Activated T-cell treated with anti-CD3 and anti-CD28 coated beads for 24 hours (primary cell): ENCODE measurements around the gene NATD1.

Experiments used
- DNase-seq: peaks from one replicate; pipeline ENCODE4 v3.0.0-alpha.2; 2020; ENCODE audit warnings: low read depth

NATD1 gene

DNA sequence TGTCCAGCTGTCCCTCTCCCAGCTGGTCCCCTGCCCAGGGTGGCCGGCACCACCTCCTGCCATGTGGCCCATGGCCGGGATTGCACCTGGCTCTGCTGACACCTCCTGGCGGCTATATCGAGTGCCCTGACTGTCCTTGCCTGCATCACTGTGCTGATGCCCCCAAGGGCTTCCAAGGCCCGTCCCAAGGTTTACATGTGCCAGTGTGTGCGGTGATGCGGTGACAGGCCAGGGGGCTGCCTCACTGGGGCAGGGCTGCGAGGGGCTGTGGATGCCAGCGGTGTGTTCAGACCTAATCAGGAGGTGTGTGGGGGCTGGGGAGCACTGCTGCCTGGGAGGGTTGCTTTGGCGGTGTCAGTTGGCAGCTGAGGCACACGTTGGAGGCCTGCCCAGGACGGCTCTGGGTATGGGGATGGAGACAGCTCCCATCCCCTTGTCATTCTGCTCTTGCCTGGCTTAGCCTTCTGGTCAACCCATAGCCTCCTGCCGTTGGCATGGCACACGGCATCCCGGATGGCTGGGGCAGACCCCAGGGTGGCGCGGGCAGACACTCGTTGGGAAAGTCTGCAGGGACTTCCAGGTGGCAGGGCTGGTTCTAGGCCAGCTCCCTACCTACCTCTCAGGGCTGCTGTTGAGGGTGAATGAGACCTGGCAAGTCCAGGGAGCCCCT lies 36.8 kb upstream of the NATD1 start:
- no peak for DNase-seq

- DNase-seq = no peak
Measured at GRCh38 chr17:21289175-21289901, 36.1 kb upstream of the NATD1 start.

GRCh38 chr17:21288571-21289017 lies 35.4 kb upstream of the NATD1 start:
- DNase-seq = peak; percentile 44

DNA sequence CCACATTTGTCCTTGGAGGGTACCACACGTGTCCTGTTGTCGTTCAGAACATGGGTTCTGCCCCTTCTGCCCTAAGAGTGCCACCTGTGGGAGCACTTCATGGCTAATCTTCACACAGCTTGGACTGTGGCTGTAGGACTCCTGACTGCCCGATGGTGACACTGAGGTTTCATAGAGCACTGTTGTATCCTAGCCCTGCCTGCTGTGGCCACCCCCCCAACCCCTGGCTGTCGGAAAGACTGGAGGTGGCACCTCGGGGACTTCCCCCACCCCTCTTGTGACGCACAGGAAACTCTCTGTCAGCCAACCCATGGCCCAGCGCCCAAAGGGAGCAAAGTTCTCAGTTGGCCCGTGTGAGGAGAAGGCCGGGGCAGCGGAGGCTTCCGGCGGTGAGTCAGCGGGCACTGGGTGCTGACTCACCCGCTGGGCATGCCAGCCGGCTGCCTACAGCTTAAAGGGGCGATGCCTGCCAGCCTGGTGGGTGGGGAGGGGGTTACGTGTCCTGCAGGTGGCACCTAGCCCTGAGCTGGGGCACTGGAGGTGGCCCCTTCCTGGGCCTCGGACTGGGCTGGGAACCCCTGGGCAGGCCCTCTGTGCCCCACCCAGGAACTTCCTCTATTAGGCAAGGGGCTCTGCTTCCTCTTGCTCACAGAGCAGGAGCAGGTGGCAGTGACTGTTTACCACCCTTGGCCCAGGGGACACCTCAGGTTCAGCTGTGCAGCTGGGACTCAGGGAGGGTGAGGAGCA lies 34.7 kb upstream of the NATD1 start:
- DNase-seq = peak; percentile 96

DNA sequence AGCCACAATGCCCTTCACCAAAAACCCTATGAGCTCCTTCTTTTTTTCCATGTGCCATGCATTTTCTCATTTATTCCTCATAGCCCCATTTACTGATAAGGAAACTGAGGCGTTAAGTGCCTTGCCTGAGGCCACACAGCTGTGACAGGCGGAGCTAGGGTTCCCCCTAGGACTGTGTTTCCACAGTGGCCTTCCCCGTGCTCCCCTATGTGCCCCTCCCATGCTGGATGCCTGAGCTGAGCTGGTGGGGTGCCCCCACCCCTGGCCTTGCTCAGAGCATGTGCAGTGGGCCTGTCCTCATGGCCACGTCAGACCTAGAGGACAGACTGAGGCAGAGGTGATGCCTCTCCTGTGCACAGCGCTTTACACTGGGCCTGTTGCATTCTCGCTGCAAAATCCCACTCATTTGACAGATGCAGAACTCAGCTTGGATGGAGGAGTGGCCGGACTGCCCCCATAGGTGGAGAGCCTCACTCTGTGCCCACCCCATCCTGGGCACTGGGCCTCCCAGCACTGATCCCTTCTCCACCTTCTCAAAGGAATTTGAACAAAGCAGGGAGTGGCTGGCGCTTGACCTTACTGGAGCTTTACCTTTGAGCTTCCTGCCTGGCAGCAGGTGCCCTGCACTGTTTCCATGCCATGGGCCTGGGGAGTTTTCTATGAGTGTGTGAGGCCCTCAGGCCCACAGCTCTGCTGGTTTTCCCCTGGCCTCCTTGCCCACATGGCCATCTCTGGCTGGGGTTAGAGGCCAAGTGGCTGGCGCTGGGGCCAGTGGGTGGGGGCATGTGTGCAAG lies 33.9 kb upstream of the NATD1 start:
- no peak for DNase-seq

GRCh38 chr17:21286066-21286770 lies 33.0 kb upstream of the NATD1 start:
- no peak for DNase-seq

GRCh38 chr17:21285164-21286065 lies 32.2 kb upstream of the NATD1 start:
- no peak for DNase-seq

DNA sequence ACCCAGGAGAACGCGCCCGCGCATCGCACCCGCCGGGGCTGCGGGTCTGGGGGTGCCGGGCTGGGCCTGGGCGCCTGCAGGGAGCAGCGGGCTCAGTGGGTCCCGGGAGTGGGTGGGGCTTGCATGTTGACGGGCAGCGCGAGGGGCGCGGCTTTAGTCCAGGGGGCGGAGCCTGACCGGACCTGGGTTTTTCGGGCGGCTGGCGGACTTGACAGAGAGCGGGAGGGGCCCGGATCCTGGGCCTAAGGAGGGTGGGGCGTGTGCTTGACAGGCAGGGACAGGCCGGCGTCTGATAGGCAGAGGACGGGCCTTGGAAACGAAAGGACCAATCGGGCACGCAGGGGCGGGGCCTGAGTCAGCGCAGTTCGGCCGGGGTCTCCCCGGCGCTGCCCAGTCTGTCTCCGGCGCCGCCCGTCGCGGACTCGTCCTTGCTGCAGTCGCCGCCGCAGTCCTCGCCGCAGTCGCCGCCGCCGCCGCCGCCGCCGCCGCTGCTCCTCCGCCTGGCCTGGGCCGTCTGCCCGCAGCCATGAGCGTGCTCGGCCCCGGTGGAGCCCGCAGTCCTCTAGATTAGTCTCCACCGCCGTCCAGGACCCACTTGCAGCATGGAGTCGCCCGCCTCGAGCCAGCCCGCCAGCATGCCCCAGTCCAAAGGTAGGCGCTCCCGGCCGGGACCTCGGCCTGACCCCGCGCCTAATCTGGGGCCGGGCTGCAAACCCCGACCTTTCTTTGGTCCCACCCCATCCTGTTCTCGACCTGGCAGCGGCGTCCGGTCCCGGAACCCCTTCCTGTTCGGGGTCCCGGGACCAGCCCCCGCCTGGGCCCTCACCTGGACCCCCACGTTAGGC lies 31.3 kb upstream of the NATD1 start, which contains the start of gene MAP2K3:
TSS of gene MAP2K3 (plus strand) at position 393 of the 845 bp plus-strand sequence. CDS start at position 603, 210 bp downstream.
- DNase-seq = peak; percentile 96

DNA sequence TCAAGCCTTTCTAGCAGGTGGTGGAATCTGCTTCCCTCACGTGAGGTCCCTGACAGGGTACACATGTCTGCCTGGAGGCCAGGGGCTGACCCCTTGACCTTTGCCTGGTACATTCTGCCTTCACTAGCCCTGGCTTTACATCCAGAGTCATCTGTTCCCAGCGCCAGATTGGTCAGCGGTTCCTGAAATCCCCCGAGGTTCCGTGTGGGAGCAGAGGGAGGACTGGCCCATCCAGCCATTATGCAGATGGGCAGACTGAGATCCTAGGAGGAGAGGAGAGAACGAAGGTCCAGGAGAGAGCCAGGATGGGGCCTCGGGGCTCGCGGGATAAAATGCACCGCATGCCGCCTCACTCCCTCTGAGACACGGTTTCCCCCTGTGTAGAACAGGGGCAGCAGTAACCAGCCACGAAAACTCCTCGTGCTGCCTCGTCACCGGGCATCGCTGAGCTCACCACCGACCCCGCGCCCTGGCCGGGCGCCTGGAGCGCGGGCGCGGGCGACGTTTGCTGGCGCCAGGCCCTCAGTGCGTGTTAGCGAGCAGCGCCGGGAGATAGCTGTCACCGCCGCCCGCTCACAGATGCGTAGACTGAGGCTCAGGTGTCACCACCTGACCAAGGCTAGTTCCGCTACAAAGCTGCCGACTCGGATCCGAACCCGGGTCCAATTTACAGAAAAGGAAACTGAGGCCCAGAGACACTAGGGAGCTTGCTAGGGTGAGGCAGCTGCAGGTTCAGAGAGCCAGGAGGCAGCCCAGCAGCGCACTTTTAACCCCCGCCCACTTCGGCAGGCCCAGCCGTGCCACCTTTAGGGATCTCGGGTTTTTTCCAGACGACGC lies 30.5 kb upstream of the NATD1 start:
- DNase-seq = no peak

GRCh38 chr17:21282850-21283249 lies 29.6 kb upstream of the NATD1 start:
- no peak for DNase-seq

GRCh38 chr17:21282231-21282630 lies 29.0 kb upstream of the NATD1 start:
- no peak for DNase-seq

DNA sequence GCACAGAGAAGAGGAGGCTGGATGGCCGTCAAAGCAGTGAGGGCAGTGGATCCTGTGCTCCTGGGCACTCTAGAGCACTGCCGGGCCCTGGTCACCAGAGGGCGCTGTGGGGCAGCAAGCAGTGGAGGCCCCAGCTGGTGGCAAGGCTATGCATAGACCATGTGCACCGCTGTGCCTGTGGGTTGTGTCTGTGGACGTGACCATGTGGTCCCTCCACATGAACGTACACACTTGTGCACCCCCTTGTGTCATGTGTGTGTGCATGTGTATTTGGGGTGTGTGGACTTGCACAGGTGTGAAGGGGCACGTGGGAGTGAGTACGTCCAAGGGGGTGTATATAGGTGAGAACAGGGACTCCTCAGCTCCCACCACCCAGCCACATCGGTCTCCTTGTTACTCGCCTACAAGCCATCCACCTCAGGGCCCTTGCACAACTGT lies 26.9 kb upstream of the NATD1 start:
- peak; percentile 87 for DNase-seq

DNA sequence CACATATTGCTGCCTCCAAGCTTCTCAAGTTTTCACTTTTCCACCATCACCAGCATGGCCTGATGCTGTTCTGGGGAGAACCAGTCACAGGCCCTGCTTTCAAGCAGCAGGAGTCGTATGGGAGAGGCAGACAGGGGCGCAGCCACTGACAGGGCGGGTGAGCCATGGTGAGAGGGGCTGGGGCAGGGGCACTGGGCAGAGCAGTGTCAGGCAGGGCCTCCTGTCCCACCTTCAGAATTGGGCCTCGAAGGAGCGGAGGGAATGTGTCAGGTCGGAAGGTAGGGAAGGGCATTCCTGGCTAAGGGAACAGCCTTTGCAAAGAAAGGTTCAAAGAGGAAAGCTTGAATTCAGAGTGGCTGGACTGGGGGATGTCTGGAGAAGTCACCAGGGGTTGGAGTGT lies 26.4 kb upstream of the NATD1 start:
- DNase-seq = no peak

DNA sequence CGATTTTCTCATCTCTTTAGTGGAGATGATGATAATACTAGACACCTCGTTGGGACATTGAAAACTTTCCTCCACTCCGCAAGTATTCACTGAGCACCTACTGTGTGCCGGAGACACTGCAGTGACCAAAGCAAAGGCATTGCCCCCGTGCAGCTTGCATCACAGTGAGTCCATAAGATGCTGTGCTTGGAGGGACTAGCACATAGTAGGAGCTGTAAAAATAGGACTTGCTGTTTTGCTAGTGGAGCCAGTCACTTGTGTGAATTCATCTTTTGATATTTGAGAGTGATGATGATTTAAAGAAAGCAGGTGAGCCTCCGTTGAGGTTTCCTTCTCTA lies 26.0 kb upstream of the NATD1 start:
- no peak for DNase-seq

DNA sequence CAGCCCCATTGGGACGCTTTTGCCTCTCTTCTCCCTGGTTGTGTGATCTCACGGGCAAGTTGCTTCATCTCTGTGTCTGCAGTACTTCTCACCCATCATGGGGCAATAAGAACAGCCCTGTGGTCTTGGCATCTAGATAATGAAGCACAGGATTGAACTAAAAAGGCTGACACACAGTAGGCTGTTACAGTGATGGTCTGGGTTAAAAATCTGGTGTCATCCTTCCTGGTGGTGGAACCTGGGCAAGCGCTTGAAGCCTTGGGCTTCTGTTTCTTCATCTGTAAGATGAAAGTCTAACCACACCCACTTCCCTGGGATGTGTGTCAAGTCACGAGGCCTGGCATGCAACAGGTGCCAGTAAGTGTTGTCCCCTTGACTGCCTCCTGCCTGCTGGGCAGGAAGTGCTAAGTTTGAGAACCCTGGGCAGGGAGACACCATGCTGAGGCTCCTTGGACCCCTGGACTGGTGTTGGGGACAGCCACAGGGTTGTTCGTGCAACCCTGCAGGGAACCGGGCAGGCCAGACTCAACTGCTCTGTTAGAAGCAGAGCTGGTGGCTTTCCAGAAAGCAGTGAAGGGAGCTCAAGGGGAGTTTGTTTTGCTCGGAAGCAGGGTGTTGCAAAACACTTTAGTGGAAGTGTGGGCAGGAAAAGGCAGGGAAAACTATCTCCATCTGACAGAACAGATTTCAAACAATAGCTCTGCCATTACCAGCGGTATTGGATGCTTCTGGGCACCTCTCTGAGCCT lies 25.4 kb upstream of the NATD1 start:
- no peak for DNase-seq

- no peak for DNase-seq
Measured at GRCh38 chr17:21277332-21277731, 24.1 kb upstream of the NATD1 start.

- no peak for DNase-seq
Measured at GRCh38 chr17:21276264-21276588, 23.0 kb upstream of the NATD1 start.
